HG03097 (cell line): ENCODE measurements around the gene SYTL1.
"Not testable (repeated sequence)": the region's sequence is repeated elsewhere in the genome, so short reads cannot be mapped to it uniquely, and the experiment has no call there.

ENCODE experiments used
- ATAC-seq: cut with Tn5 transposase; IDR thresholded peaks from one replicate; pipeline ENCODE4 v1.9.1; 2021; ENCODE audit not compliant: unreplicated experiment, low FRiP score

SYTL1 gene

GRCh38 chr1:27380766-27381733 is 39.2 kb downstream of the SYTL1 start:
- ATAC-seq = no peak

- no peak for ATAC-seq
These were observed 40.3 kb downstream of the SYTL1 start for GRCh38 chr1:27381969-27382762.

GRCh38 chr1:27383039-27383605 is 41.3 kb downstream of the SYTL1 start, which contains the start of gene CD164L2:
TSS of gene CD164L2 (minus strand) at chr1:27383333. CDS start at chr1:27383239, 94 bp downstream.
- ATAC-seq = no peak

- ATAC-seq = no peak
These were observed 41.8 kb downstream of the SYTL1 start for GRCh38 chr1:27383661-27384060.

DNA sequence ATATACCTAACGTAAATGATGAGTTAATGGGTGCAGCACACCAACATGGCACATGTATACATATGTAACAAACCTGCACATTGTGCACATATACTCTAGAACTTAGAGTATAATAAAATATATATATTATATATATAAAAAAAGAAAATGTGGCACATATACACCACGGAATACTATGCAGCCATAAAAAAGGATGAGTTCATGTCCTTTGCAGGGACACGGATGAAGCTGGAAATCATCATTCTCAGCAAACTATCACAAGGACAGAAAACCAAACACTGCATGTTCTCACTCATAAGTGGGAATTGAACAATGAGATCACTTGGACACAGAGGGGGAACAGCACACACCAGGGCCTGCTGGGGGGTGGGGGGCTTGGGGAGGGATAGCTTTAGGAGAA is 43.0 kb downstream of the SYTL1 start:
- not testable (repeated sequence) for ATAC-seq

- ATAC-seq = no peak
These were observed 46.6 kb downstream of the SYTL1 start for GRCh38 chr1:27388337-27389005.

DNA sequence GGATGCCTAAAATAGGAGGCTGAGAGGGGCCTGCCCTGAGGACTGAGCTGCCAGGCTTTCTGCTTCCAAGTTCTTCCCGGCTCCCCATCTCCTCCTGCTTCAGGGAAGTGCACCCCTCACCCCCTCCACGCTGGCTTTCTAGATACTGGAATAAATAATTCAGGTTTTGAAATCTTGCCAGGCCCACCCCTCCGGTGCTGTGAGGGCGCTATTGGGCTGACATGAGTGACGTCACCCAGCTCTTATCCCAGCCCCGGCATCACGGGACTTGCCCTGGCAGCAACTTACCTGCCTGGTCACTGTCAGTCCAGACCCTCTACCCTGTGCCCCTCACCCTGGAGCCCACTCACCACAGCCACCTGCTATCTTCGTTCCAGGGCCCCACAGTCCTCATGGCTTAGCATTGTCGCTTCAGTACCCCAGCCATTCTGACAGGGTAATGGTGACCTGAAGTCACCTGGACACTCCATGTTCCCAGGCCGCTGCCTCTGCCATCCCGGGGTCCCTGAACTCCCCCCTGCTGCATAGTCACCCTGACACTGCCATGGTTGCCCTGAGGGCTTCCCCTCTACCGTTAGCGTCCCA is 49.8 kb downstream of the SYTL1 start:
- ATAC-seq = no peak

GRCh38 chr1:27392096-27392777 is 50.4 kb downstream of the SYTL1 start, which contains the start of gene GPR3:
TSS of gene GPR3 (plus strand) at chr1:27392622. CDS start at chr1:27393799, 1,177 bp downstream.
- peak; percentile 57 for ATAC-seq

GRCh38 chr1:27392778-27393635 is 51.2 kb downstream of the SYTL1 start:
- no peak for ATAC-seq

- ATAC-seq = no peak
These were observed 51.9 kb downstream of the SYTL1 start for GRCh38 chr1:27393641-27394281.

DNA sequence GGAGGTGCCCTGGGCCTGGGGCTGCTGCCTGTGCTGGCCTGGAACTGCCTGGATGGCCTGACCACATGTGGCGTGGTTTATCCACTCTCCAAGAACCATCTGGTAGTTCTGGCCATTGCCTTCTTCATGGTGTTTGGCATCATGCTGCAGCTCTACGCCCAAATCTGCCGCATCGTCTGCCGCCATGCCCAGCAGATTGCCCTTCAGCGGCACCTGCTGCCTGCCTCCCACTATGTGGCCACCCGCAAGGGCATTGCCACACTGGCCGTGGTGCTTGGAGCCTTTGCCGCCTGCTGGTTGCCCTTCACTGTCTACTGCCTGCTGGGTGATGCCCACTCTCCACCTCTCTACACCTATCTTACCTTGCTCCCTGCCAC is 52.4 kb downstream of the SYTL1 start:
- ATAC-seq = no peak

- ATAC-seq = no peak
These were observed 53.1 kb downstream of the SYTL1 start for GRCh38 chr1:27394925-27395324.

DNA sequence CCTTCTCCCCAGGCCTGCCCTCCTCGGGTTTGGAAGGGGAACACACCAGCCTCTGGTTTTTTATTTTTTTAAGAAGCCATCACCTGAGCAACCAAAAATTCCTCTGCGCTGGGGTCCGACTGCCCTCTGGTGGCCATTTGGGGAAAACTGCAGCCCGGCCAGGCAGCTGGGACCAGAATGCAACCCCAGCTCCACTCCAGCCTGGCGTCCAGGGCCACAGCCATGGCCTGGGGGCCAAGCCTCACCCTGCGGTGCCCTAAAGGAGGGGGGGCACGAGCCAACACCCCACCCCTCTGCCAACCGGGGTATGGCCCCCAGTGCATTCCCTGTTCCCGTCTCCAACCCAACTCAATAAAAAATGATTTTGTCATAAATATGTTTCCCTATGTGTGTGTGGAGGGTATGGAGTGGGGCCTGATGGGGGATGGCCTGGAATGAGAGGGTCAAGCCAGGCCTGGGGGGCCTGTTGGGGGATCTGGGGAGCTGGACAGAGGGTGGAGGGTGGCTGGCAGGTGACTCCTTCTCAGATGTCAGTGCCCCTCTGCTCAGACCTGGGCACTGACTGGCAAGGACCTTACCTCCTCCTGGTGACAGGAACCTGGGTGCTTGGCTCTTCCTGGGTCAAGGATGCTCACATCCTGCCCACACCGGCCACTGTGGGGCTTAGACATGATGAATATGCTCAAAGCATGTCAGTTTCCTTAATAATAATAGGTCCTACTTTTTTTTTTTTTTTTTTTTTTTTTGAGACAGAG is 53.8 kb downstream of the SYTL1 start:
- peak; percentile 39 for ATAC-seq

GRCh38 chr1:27397110-27397509 is 55.3 kb downstream of the SYTL1 start:
- ATAC-seq = no peak

- no peak for ATAC-seq
These were observed 55.9 kb downstream of the SYTL1 start for GRCh38 chr1:27397749-27398148.

DNA sequence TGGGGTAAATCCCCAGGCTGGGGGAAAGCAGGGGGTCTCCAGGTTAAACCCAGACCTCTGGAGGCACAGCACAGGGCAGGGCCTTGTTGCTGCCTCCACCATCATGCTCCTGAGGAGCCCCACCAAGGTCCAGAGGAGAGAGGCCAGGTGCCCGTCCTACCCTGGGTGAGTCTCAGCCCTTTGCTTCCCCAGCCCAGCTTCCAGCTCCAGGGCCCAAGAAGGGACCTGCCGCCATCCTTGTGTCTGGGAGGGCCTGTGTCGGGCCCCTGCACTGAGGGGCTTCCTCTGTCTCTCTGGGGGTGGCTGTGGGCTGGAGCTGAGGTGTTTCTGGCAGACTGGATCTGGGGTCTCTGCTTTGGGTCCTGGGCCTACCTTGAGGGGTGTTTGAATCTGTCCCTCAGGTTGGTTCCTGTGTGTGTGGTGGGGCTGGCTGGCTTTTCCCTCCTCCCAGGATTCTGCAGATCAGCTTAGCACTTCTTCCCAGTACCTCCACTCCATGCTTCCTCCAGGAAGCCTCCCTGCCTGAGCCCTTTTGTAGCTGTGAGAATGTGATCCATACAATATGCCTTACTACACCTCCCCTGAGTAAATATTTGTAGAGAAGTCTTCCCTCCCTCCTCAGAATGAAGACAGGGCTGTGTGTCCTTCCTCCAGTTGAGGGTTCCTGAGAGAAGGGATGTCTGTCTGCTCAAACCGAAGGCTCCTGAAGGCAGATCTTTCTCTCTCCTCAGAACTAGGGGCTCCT is 56.8 kb downstream of the SYTL1 start:
- no peak for ATAC-seq
